Upper lobe of left lung (tissue), 6 donors: ENCODE measurements around the gene SCN2A. TPM values are rescaled to one million over a fixed set of nuclear protein-coding genes. Genes with fewer than 3 reads are reported as not detected.

Experiments
- ATAC-seq, 2 donors: fragments of 200-7000 bp; cut with Tn5 transposase; one replicate each; pipeline ENCODE4 v1.9.1; 2022; ENCODE audit warnings: mild to moderate bottlenecking in 2 of 2, moderate library complexity in 2 of 2; ENCODE audit not compliant: low FRiP score in 2 of 2
- DNase-seq, 2 donors: peaks; one replicate each; pipeline ENCODE4 v3.0.0-alpha.2; 2019 to 2020
- H3K27ac ChIP-seq, 4 donors: fragments of 200-600 bp; sonication (generic); one replicate each; pipeline ENCODE4 v1.5.1; 2016 to 2019
- H3K27me3 ChIP-seq, 4 donors: fragments of 200-600 bp; sonication (generic); one replicate each; pipeline ENCODE4 v1.5.1; 2017 to 2019
- H3K36me3 ChIP-seq, 4 donors: fragments of 200-600 bp; sonication (generic); one replicate each; pipeline ENCODE4 v1.5.1; 2016 to 2019
- H3K4me1 ChIP-seq, 4 donors: fragments of 200-600 bp; sonication (generic); one replicate each; pipeline ENCODE4 v1.5.1; 2018 to 2019
- H3K4me3 ChIP-seq, 4 donors: fragments of 200-600 bp; sonication (generic); one replicate each; pipeline ENCODE4 v1.5.1; 2017 to 2019; ENCODE audit warnings: mild to moderate bottlenecking in 2 of 4, moderate library complexity in 1 of 4
- H3K9me3 ChIP-seq, 4 donors: fragments of 200-600 bp; sonication (generic); one replicate each; pipeline ENCODE4 v1.5.1; 2018 to 2019
- EP300 ChIP-seq, 4 donors: sonication (generic); formaldehyde crosslinking; IDR thresholded peaks; one replicate each; pipeline ENCODE4 v1.5.1; 2017; ENCODE audit warnings: antibody characterized with exemption in 4 of 4, control low read depth in 2 of 4
- POLR2A ChIP-seq, 4 donors: fragments of 450-650 bp; IDR thresholded peaks; one replicate each; pipeline ENCODE4 v1.5.1; 2016 to 2017; ENCODE audit warnings: antibody characterized with exemption in 4 of 4, mild to moderate bottlenecking in 2 of 4
- POLR2AphosphoS5 ChIP-seq, 2 donors: sonication (generic); formaldehyde crosslinking; IDR thresholded peaks; one replicate each; pipeline ENCODE4 v1.5.1; 2017; ENCODE audit warnings: antibody characterized with exemption in 2 of 2
- WGBS, 2 donors: methylation state at CpG; one replicate each; pipeline ENCODE4 v1.1.5; 2017 to 2018; 5-methylcytosine and 5-hydroxymethylcytosine counted together
- total RNA-seq, 6 donors: library from RNA; depleted of rRNA in 4 of 6; stranded (reverse); fragments of >200 nt in 4 of 6; gene quantifications; one replicate each; pipeline versions ENCODE4 v1.1.0 to v1.2.1, GENCODE V29; 2016 to 2021
- TF ChIP-seq, protein P1 (sequence below), 6 experiments: fragments of 450-650 bp in 4 of 6; fragments of 200-600 bp in 2 of 6; sonication (generic) in 2 of 6; IDR thresholded peaks; one replicate each; pipeline ENCODE4 v1.5.1; 2016 to 2019; ENCODE audit warnings: antibody characterized with exemption in 6 of 6
- donor health status: DM: no; HTN: no; CAD: no; lungs with moderate emphysema.
- donor health status: DM: no; HTN: yes; CAD: no; lungs with severe emphysema.

Gene SCN2A
- total RNA-seq, 6 donors from 2014 or later: 0.61 to 1.2 (median 0.97) TPM; not detected in 2

GRCh38 chr2:165401285-165401852 is 162.2 kb downstream of the SCN2A start:
- 2 to 4% methylated on average over 5 of the region's 5 CpGs for whole genome bisulfite sequencing, 2 donors
- Histone ChIP-seq H3K4me3 (no peak overlapping the region), H3K9me3 (no peaks in the 10 kb centered on the region), H3K36me3 (no peaks in the 10 kb centered on the region), H3K27me3 (no peaks in the 10 kb centered on the region), H3K4me1 (peaks cover 0 to 10% (median 3%) of the 10 kb centered on the region in 4 donors), H3K27ac (no peak overlapping the region)
- DNase-seq: no peak
- ATAC-seq: no peak
- TF ChIP-seq POLR2AphosphoS5 (IDR thresholded peaks at IDR 0.05): no peak
- no peak for TF ChIP-seq EP300 (IDR thresholded peaks at IDR 0.05)
- TF ChIP-seq POLR2A (IDR thresholded peaks at IDR 0.05): no peak
- TF ChIP-seq, protein P1, sequence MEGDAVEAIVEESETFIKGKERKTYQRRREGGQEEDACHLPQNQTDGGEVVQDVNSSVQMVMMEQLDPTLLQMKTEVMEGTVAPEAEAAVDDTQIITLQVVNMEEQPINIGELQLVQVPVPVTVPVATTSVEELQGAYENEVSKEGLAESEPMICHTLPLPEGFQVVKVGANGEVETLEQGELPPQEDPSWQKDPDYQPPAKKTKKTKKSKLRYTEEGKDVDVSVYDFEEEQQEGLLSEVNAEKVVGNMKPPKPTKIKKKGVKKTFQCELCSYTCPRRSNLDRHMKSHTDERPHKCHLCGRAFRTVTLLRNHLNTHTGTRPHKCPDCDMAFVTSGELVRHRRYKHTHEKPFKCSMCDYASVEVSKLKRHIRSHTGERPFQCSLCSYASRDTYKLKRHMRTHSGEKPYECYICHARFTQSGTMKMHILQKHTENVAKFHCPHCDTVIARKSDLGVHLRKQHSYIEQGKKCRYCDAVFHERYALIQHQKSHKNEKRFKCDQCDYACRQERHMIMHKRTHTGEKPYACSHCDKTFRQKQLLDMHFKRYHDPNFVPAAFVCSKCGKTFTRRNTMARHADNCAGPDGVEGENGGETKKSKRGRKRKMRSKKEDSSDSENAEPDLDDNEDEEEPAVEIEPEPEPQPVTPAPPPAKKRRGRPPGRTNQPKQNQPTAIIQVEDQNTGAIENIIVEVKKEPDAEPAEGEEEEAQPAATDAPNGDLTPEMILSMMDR (IDR thresholded peaks at IDR 0.05): peak; percentile 43 to 74 (median 64)

DNA sequence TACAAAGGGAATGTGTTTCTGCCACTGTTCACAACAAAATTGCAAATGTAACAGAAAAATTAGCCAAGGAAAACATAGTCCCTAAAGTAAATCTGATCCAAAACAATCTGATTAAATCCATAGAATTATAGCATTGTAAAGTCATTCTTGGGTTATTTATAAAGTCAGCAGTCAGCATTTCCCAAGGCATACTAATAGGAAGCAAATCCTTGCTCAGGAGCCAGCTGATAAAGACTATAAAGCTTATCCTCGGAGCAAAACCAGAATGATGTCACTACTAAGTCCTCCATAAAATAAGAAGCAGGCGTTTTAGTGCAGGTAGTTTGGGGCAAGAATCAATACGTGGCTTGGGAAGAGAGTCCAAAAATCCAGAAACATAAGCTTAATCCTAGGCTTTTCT is 162.9 kb downstream of the SCN2A start:
- H3K27ac ChIP-seq: no peak overlapping the region
- DNase-seq (no peak), ATAC-seq (no peak)
- H3K9me3 ChIP-seq: no peaks in the 10 kb centered on the region
- 73 to 74% methylated on average over 3 of the region's 3 CpGs for WGBS, 2 donors
- TF ChIP-seq, protein P1 (IDR thresholded peaks at IDR 0.05): no peak
- TF ChIP-seq EP300 (IDR thresholded peaks at IDR 0.05): no peak
- TF ChIP-seq POLR2A (IDR thresholded peaks at IDR 0.05): no peak
- no peak for TF ChIP-seq POLR2AphosphoS5 (IDR thresholded peaks at IDR 0.05)
- H3K27me3 ChIP-seq: no peaks in the 10 kb centered on the region
- H3K4me1 ChIP-seq: peaks cover 0 to 10% (median 3%) of the 10 kb centered on the region in 4 donors
- no peaks in the 10 kb centered on the region for H3K36me3 ChIP-seq
- H3K4me3 ChIP-seq: no peak overlapping the region

DNA sequence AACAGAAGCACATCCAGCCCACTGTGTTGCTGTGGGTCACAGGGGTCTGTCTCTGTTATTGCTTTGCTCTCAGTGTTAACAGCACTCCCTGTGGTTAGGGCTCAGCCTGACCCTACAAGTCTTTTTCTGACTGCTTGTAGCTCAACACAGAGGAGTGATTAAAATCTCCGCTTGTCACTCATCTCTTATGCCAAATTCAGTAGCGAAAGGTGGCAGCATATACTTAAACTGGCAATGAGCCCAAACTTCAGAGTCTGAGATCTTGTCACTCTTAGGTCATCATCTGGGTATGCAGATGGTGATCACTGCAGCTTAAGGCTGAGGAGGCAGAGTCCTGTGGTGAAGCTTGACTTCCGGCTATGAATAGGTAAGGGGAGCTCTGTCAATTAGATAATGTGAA is 167.0 kb downstream of the SCN2A start:
- H3K36me3 ChIP-seq: no peaks in the 10 kb centered on the region
- 82 to 84% methylated on average over 3 of the region's 3 CpGs for WGBS, 2 donors
- no peak overlapping the region for H3K4me3 ChIP-seq
- H3K9me3 ChIP-seq: no peaks in the 10 kb centered on the region
- no peak for TF ChIP-seq POLR2AphosphoS5 (IDR thresholded peaks at IDR 0.05)
- no peak for TF ChIP-seq POLR2A (IDR thresholded peaks at IDR 0.05)
- no peak for TF ChIP-seq EP300 (IDR thresholded peaks at IDR 0.05)
- TF ChIP-seq, protein P1 (IDR thresholded peaks at IDR 0.05): no peak
- DNase-seq: no peak
- H3K4me1 ChIP-seq: peaks cover 0 to 9% (median 4%) of the 10 kb centered on the region in 4 donors
- no peak overlapping the region for H3K27ac ChIP-seq
- H3K27me3 ChIP-seq: no peaks in the 10 kb centered on the region
- no peak for ATAC-seq

DNA sequence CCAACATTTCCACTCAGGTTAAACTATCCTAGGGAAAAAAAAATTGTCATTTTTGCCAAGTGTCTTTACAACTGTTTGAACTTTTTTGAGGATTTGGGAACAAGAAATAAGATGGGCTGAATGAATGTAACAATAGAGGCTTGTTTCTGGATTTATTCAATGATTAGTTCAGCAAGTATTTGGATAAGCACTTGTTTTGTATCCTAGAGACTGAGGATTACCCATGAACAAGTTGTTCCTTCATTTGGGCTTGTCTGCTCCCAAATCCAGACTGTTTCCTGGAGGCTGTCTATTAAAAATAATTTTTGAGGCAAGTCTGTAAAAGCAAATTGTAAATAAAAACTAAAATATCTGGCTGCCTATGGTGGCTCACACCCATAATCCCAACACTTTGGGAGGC is 168.3 kb downstream of the SCN2A start:
- Histone ChIP-seq H3K4me3 (no peak overlapping the region), H3K9me3 (no peaks in the 10 kb centered on the region), H3K4me1 (peaks cover 0 to 5% (median 0%) of the 10 kb centered on the region in 4 donors), H3K36me3 (no peaks in the 10 kb centered on the region), H3K27me3 (no peaks in the 10 kb centered on the region), H3K27ac (no peak overlapping the region)
- ATAC-seq: no peak
- TF ChIP-seq POLR2AphosphoS5 (IDR thresholded peaks at IDR 0.05) (no peak), POLR2A (IDR thresholded peaks at IDR 0.05) (no peak), EP300 (IDR thresholded peaks at IDR 0.05) (no peak)
- TF ChIP-seq, protein P1 (IDR thresholded peaks at IDR 0.05): no peak
- DNase-seq: no peak

GRCh38 chr2:165408186-165408585 is 169.0 kb downstream of the SCN2A start:
- ATAC-seq: no peak
- Histone ChIP-seq H3K4me1 (peaks cover 0 to 5% (median 0%) of the 10 kb centered on the region in 4 donors), H3K27me3 (no peaks in the 10 kb centered on the region), H3K9me3 (no peaks in the 10 kb centered on the region), H3K27ac (no peak overlapping the region), H3K36me3 (no peaks in the 10 kb centered on the region), H3K4me3 (no peak overlapping the region)
- TF ChIP-seq POLR2AphosphoS5 (IDR thresholded peaks at IDR 0.05): no peak
- DNase-seq: no peak
- 28 to 38% methylated on average over 3 of the region's 3 CpGs for WGBS, 2 donors
